ENCODE measurements around the gene HAUS1. TPM values are rescaled to one million over a fixed set of nuclear protein-coding genes. Genes with fewer than 3 reads are reported as not detected.

The HAUS1 gene
- total and polyA plus RNA-seq, 2 donors (not counting 3 experiments of a cell fraction or from before 2014, with no cell fraction given), result 29.4 to 57.1 TPM

- peak; percentile 89 for DNase-seq (ENCODE audit: low read depth, low spot score)
- H3K79me2 ChIP-seq (ENCODE audit: control insufficient read depth, insufficient read depth, low read length), result peaks cover 50% of the 10 kb centered on the region
Observed at GRCh38 chr18:46097801-46098615, 6.2 kb upstream of the HAUS1 start, which contains the start of gene ATP5F1A. ATP5F1A (minus strand) TSS chr18:46098296; CDS start chr18:46098231, 65 bp downstream.

More at GRCh38 chr18:46097801-46098615, 6.2 kb upstream of the HAUS1 start, which contains the start of gene ATP5F1A:
- dilution Hi-C loops (cut with MboI; ENCODE audit: extremely low pct_ligation_motif_present, low sequenced_read_pairs) (no loop called here), intact Hi-C loops (cut with micrococcal nuclease) (no loop called here)
- no TSS peak for BruUV-seq (replicated peaks)
- H3K4me3 ChIP-seq (replicated peaks in 1 of 3; ENCODE audit: insufficient read depth in 1 of 3, low read depth in 1 of 3, low read length in 3 of 3), result peak within 1 kb of the TSS; percentile 67 to 96 (median 91)
- peak; percentile 56 for FAIRE-seq
- ChIA-PET CTCF (interaction anchor here (0.8 to 1.7 kb wide), 5 partner anchors 15 to 560 kb away, joined by 3 to 11 read pairs (median 3); no protein-coding TSS in a partner anchor), POLR2A (interaction anchor here (0.6 kb wide), 1 partner anchor 238 kb away, joined by 3 read pairs; no protein-coding TSS in a partner anchor)
- no peaks in the 10 kb centered on the region for H3K9me3 ChIP-seq (replicated peaks; ENCODE audit: control insufficient read depth, insufficient read depth, low read length)
- peak within 1 kb of the TSS; percentile 99 for H2AFZ ChIP-seq (ENCODE audit: low read depth, low read length)
- H3K9me1 ChIP-seq (replicated peaks; ENCODE audit: control insufficient read depth, extremely low read depth, insufficient read depth, low read length), result no peaks in the 10 kb centered on the region
- peaks cover 16% of the 10 kb centered on the region for H3K4me1 ChIP-seq (ENCODE audit: control insufficient read depth, extremely low read depth, insufficient read depth, low read length)
- peaks cover 2 to 7% of the 10 kb centered on the region in 2 experiments for H3K36me3 ChIP-seq (ENCODE audit: control insufficient read depth in 2 of 2, extremely low read depth in 1 of 2, insufficient read depth in 2 of 2, low read length in 2 of 2)
- H3K27ac ChIP-seq (ENCODE audit: insufficient read depth, low read depth, low read length), result peak within 1 kb of the TSS; percentile 55
- peak within 1 kb of the TSS; percentile 87 for H3K9ac ChIP-seq (replicated peaks; ENCODE audit: extremely low read depth, insufficient read depth, low read length)
- no peaks in the 10 kb centered on the region for H4K20me1 ChIP-seq (replicated peaks; ENCODE audit: control insufficient read depth, extremely low read depth, insufficient read depth, low read length)
- TF ChIP-seq CTCF (IDR thresholded peaks at IDR 0.05; ENCODE audit: extremely low read depth in 1 of 2, insufficient read depth in 1 of 2, low read depth in 1 of 2, low read length in 2 of 2) (peak in 1 of 2 donors; percentile 11), POLR2A (IDR thresholded peaks at IDR 0.05; ENCODE audit: low read depth, low read length) (peak; percentile 76), POLR2AphosphoS5 (IDR thresholded peaks at IDR 0.05; ENCODE audit: insufficient read depth, low read depth, low read length) (peak; percentile 90), MYC (IDR thresholded peaks at IDR 0.05; ENCODE audit: low read depth, low read length) (peak; percentile 54), JUN (IDR thresholded peaks at IDR 0.05; ENCODE audit: borderline replicate concordance, insufficient read depth, insufficient read length, low read depth) (no peak), GATA2 (IDR thresholded peaks at IDR 0.05; ENCODE audit: insufficient read depth, insufficient read length, low read depth, low read length) (no peak)
- TF ChIP-seq, protein P1, sequence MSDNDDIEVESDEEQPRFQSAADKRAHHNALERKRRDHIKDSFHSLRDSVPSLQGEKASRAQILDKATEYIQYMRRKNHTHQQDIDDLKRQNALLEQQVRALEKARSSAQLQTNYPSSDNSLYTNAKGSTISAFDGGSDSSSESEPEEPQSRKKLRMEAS (IDR thresholded peaks at IDR 0.05; ENCODE audit: insufficient read depth, insufficient read length), result peak; percentile 86
- peak within 1 kb of the TSS; percentile 96 for H3K4me2 ChIP-seq (ENCODE audit: insufficient read depth, low read length)
- no peaks in the 10 kb centered on the region for H3K27me3 ChIP-seq (ENCODE audit: control insufficient read depth in 2 of 2, insufficient read depth in 2 of 2, low read length in 2 of 2)

All from endothelial cell of umbilical vein (primary cell).